GM11168 (cell line): Measurements from ENCODE around the gene MORC4.

Experiments used
- in situ Hi-C: fragments of 300-500 bp; cut with MboI; formaldehyde crosslinking; loops from one replicate; pipeline ENCODE4 v1.12.0; 2022; ENCODE audit warnings: low sequenced_read_pairs; ENCODE audit not compliant: unreplicated experiment

The MORC4 gene

DNA sequence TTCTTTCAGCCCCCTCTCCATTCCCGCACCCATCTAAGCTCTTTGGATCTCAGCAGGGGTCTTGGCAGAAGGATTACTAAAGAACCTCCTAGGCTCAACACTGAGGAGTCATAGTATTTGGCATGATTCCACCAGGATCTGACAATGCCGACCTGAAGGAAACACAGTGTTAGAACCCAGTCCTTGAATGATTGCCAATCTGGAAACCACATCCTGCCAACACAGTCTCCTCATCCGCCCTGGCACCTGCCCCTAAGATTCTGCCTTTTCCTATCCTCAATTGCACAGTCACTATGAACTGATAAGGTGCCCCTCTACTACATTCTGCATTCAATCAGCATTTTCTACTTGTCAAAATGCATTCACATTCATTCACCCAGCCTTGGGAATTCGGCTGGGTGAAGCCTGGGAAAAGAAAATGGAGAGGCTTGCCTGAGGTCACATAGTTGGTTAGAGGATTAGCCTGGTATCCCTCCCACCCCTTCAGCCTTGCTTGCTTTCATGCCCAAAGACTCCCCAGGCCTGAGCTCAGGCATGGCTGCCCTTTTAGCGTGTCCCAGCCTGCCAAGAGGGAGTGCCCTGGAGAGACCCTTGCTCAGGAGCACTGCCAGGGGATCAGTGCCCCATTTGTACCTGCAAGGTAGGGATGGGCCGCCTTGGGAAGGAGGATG is 82.0 kb downstream of the MORC4 start:
- in situ Hi-C loops: no loop called here

DNA sequence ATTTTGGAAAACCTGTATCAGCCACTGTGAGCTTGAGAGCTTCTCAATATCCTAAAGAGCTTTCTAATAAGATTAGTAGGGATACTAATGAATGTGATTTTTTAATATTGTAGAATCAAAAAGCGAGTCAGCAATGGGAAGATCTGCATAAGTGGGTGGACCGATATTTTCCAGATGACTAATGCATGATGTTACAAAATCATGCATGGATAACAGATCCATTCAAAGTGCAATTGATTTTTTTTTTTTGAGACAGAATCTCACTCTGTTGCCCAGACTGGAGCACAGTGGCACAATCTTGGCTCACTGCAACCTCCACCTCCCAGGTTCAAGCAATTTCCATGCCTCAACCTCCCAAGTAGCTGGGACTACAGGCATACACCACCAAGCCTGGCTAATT is 87.1 kb downstream of the MORC4 start:
- in situ Hi-C loops: no loop called here

DNA sequence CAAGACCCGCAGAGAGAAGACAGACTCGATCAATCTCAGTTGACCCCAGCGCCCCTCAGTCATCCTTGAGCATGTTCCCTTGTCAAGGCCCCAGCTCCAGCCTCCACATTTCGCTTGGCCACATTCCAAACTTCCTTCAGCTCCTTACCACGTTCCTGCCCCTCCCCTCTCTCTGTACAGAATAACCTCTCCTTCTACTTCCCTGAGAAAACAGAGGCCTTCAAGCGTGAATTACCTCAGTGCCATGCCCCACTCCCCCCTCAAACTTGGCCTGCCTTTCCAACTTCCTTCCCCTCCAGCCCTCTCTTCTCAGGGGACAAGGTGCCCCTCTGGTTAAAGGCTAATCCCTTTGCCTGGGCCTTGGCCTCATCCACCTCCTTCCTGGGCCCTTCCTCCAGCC is 93.7 kb downstream of the MORC4 start:
- in situ Hi-C loops: no loop called here

DNA sequence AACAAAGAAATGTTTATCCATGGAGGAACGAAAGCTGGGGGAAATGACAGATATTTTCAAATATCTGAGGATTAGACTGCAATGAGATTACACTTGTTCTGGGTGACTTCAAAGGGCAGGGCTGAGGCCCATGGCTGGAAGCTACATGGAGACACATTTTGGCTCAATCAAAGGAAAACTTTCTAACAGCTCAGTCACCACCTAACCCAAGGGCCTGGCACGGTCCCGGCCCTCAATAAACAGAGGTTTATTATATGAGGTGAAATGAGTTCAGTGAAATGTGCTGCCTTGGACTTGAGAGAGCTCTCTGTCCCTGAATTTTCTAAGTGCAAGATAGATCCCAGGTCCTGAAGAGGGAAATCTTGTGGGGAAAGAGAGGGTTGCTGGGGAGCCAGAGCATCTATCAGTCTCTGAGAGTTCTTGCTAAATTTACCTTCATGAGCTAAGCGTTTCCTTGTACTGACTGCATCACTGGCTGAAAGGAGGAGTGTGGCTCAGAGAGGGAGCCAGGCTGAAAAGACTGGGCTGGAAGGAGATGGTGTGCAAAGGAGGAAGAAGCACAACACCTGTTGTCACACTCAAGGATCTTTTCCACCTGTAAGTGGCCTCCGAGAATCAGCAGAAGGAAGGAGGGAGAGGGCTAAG is 94.8 kb downstream of the MORC4 start:
- in situ Hi-C loops: no loop called here

DNA sequence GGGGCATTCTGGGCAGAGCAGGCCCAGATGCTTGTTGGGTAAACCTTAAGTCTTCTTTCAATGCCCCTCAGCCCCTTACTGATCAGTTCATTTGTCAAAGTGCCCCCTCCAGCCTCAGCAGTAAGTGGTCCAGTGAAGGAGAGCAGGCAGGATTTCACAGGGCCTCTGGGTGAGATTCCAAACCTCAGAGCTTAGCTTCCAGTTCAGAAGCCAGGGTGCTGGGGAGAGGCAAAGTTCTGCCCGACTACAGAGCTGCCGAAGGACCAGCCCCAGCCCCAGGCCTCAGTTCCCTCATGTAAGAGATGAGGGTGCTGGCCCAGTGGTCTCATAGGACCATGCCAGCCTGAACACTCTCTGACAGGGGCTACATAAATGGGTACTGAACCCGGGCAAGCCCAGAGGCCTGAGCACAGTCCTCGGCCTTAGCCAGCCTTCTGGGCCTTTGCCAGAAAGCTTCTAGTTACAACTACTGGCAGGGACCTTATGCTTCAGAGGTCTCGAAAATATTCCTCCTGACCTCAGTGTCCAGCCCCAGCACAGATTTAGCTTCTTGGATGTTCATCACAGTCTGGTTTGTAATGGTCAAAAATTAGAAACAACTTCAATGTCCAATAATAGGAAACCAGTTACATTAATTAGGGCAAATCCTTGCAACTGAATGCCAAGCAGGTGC is 96.0 kb downstream of the MORC4 start:
- in situ Hi-C loops: no loop called here

DNA sequence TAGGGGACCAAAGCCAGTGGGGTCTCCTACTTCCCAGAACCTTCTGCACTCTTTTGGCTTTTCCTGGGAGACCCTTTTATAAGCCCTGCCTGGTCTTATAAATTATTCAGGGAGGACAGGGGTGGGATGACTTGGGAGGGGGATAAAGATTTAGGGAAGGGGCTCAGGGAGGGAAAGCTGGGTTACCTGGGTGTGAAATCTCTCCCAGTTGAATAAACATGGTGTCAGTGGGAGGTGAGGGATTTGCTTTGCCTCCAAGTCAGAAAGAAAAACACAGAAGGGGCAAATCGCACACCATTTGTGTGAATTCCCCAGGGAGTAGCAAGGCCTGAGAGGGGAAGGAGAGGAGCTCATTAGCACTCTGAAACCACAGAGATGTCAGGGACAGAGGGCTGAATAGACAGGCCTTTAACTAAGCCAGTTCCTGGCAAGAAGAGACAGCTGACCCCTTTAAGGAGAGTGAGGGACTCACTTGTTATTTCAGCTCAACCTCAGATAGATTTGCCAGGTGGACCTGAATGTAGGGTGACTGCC is 96.7 kb downstream of the MORC4 start, which contains the start of gene RIPPLY1:
Gene RIPPLY1, minus strand, starts transcription at position 51 of the 534 bp plus-strand sequence. CDS start 54 bp downstream, outside the sequence.
- in situ Hi-C loops: no loop called here

DNA sequence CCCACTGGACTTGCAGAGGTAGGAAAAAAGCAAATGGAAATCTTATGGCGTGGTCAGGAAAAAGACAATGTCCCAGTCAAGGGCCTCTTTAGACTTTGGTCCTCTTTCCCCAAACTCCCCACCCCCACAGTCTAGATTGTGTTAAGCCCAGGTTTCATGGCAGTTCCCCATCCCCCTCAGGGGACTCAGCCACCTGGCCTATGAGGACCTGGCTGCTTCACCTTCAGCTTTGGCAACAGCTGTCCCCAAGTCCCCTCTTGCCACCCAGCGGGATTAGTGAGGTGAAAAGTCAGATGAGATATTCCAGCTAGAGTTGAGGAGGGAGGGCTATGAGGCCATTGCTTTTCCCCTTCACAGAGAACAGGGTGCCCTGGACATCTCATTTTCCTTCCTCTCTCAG is 97.3 kb downstream of the MORC4 start:
- in situ Hi-C loops: no loop called here

DNA sequence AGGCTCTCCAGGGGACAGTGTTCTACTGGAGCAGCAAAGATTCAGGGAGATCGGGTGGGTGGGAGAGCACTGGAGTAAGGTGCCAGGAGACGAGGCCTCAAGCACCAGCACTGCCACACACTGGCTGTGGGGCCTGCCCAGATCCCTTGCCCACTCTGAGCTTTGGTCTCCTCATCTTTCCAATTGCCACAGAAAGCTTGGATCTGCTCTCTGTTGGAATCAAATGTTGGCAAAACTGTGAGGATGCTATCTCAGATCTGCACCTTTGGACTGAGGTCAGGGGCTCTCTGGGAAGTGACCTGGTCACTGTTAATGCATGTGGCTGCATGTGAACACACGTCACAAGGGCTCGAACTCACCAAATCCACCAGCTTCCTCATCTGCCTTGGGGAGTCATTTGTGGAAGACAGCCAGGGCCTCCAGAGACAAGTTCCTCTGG is 98.2 kb downstream of the MORC4 start:
- in situ Hi-C loops: no loop called here

DNA sequence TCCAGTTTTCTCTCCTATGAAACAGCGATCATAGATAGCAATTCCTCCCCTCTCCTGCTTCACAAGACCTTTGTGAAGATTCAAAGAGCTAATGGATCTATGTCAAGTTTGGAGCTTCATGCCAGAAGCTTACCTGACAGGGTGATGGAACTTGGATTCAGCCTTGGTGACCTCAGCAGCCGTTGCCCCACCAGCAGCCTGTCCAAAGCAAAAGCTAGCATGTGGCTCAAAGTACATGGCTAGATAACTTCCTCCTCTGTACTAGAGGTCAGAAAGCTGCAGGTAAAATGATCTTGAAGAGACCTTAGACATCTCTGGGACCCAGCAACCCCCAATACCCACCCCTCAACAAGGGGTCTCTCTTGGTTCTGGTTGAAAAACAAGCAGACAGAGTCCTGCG is 98.7 kb downstream of the MORC4 start:
- in situ Hi-C loops: no loop called here

DNA sequence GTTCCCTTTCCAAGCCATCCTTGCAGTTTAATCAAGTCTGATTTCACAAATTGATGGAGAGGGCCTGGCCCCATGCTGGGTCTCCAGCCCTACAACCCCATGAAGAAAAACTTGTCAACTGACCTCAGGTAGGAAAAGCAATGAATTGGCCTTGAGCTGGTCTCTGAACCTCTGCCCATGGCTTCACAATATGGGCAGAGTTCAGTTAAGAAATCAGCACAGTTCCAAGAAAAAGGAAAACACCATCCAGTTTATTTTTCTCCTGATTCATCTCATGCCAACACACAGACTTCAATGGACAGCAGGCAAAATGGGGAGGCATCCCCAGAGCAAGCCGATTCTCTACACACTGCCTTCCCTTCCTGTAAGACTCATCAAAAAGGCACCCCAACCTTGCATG is 100.2 kb downstream of the MORC4 start:
- in situ Hi-C loops: no loop called here

DNA sequence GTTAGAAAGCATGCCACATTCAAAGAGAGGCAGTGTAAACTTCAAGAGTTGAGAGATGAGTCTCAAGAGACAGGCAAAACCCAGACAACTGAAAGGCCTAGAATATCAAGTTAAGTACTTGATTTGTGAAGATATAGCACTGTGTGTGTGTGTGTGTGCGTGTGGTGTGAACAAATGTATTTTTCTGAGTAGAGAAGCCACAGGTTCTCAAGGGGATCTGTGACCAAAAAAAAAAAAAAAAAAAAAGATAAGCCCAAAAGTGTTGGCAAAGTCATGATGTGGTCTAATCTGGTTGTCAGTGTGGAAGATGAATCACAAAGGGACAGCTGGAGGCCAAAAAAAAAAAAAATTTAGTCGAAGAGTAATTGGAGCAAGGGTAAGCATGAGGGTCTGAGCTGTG is 100.7 kb downstream of the MORC4 start:
- in situ Hi-C loops: no loop called here

DNA sequence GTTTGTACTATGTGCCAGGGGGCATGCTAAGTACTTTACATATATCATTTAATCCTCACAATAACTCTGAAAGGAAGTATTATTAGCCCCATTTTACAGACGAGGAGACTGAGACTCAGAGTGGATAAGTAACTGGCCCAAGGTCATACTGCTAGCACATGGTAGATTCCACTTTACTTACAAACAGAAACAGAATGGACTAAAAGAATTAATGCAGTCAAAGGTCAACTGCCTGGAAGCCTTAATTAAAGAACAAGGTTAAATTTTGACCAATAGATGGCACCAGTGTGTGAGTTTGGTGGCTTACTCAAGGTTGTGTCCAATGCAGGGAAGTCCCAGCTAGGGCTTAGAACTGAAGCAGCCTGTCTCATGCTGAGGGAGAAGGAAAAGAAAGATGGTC is 101.5 kb downstream of the MORC4 start:
- in situ Hi-C loops: no loop called here

DNA sequence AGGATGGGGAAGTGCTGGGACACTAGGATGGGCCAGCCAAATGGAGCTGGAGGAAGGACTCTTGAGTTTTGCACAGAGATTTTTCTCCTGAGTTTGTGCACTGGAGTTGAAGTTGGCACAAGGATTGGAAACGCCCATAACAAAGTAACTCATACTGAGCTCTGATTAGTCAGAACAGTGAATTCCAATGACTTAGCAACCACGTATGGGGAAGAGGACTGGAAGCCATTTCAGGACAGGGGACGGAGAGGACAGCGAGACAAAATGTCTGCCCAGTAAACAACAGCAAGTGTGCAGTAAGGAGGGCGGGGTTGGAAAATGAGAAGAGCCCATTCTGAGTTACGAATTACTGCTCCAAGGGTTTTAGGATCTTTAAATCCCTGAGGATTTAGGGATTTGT is 102.8 kb downstream of the MORC4 start:
- in situ Hi-C loops: no loop called here

DNA sequence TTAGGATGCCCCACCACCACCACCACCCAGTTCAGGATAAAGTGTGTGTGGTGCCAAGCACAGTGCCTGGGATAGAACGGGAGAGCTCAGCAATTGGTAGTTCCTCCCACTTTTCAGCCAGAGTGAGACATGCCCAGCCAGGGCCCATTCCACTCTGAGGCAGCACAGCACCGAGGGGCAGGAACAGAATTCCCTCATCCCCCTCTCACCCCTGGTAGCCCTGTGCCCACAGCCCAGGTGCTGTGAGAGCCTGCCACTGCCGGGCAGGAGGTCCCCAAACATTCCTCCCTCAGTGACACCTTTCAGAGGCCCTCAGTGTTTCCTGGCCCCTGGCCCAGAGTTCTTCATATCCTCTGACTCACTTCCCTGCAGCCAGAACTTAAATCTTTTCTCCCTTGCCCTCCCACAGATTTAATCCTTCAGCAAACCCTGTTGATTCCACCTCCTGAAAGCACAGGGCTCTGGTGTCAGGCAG is 105.0 kb downstream of the MORC4 start:
- in situ Hi-C loops: no loop called here

DNA sequence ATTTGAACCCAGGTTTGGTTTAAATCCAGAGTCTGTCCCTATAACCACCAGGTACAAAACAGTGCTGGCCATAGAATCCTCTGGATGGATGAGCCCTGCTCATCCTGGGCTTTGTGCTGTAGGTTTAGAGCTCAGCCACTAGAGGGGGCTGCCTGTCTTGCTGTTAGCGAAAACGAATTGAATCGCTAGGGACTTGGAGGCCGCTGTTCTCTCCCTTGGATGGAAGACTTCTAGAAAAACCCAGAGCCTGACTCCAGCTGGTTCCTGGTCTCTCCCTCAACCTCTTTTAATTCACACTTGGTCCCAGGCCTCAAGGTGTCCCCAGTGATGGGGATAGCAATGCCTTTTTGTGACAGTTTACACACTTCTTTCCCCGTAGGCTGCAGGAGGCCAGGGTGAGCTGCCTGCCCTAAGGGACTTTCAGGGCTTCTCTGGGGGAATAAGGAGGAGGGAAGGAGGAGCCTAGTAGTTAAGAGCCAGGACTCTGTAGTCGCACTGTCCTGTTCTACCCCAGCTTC is 105.6 kb downstream of the MORC4 start:
- in situ Hi-C loops: no loop called here

DNA sequence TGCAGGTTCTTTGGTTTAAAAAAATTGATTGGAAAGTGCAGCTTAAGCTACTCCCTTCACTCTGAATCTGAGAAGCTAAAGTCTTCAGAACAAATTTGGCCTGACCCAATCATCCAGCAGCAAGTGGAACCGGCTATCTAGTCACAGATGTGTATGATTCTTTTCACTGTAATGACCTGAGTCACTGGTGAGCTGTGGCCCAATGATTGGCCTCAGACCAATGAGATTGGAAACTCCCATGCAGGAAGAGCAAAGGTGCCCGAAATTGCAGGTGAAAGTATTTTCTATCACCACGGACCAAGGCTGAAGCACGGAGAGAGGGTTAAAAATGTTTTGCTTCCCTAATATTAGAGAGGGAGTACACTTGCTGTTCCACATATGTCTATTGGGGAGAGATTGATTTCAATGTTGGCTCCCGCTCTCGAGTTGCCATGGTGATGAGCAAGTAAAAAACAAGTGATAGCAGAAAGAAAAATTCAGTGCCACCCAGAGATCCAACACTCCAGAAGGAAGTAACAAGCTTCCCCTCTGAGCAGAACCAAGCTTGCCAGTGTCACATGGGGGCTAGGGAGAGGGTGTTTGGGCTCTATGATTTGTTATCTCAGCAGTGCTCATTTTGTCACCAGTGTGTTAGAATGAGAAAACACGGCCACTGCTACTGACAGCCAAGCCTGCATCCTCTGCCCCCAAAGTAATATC is 108.1 kb downstream of the MORC4 start:
- in situ Hi-C loops: no loop called here
